ENCODE measurements around the gene C18orf54.
A peak's percentile ranks its signal among the peaks of the same experiment; 100 is the strongest.

The C18orf54 gene

GRCh38 chr18:54388203-54389142, 30.8 kb downstream of the C18orf54 start:
- Histone ChIP-seq H3K36me3 (no peaks in the 10 kb centered on the region), H3K9me3 (no peaks in the 10 kb centered on the region), H3K4me3 (ENCODE audit: low read depth in 1 of 2, low read length in 1 of 2) (no peak overlapping the region), H3K4me1 (ENCODE audit: control insufficient read depth in 1 of 2, insufficient read depth in 1 of 2, low read depth in 1 of 2, low read length in 1 of 2) (no peaks in the 10 kb centered on the region), H3K27ac (no peak overlapping the region), H3K27me3 (peaks cover 12% of the 10 kb centered on the region)
- no peak for TF ChIP-seq CTCF (IDR thresholded peaks at IDR 0.05)

- Histone ChIP-seq H3K4me1 (ENCODE audit: control insufficient read depth in 1 of 2, insufficient read depth in 1 of 2, low read depth in 1 of 2, low read length in 1 of 2) (no peaks in the 10 kb centered on the region), H3K9me3 (no peaks in the 10 kb centered on the region), H3K36me3 (no peaks in the 10 kb centered on the region), H3K4me3 (ENCODE audit: low read depth in 1 of 2, low read length in 1 of 2) (no peak overlapping the region), H3K27ac (no peak overlapping the region), H3K27me3 (peaks cover 12% of the 10 kb centered on the region)
- no peak for TF ChIP-seq CTCF (IDR thresholded peaks at IDR 0.05)
These were observed 31.4 kb downstream of the C18orf54 start for GRCh38 chr18:54389143-54389505.

- no peak overlapping the region for H3K27ac ChIP-seq
- no peaks in the 10 kb centered on the region for H3K36me3 ChIP-seq
- TF ChIP-seq CTCF (IDR thresholded peaks at IDR 0.05), result no peak
- no peaks in the 10 kb centered on the region for H3K4me1 ChIP-seq (ENCODE audit: control insufficient read depth in 1 of 2, insufficient read depth in 1 of 2, low read depth in 1 of 2, low read length in 1 of 2)
- no peaks in the 10 kb centered on the region for H3K9me3 ChIP-seq
- peaks cover 12% of the 10 kb centered on the region for H3K27me3 ChIP-seq
- no peak overlapping the region for H3K4me3 ChIP-seq (ENCODE audit: low read depth in 1 of 2, low read length in 1 of 2)
These were observed 33.1 kb downstream of the C18orf54 start for GRCh38 chr18:54390838-54391237.

GRCh38 chr18:54392543-54393023, 34.9 kb downstream of the C18orf54 start:
- Histone ChIP-seq H3K36me3 (no peaks in the 10 kb centered on the region), H3K27me3 (peaks cover 12% of the 10 kb centered on the region), H3K4me1 (ENCODE audit: control insufficient read depth in 1 of 2, insufficient read depth in 1 of 2, low read depth in 1 of 2, low read length in 1 of 2) (no peaks in the 10 kb centered on the region), H3K4me3 (ENCODE audit: low read depth in 1 of 2, low read length in 1 of 2) (no peak overlapping the region), H3K9me3 (no peaks in the 10 kb centered on the region), H3K27ac (no peak overlapping the region)
- peak; percentile 76 for TF ChIP-seq CTCF (IDR thresholded peaks at IDR 0.05)

- no peaks in the 10 kb centered on the region for H3K4me1 ChIP-seq (ENCODE audit: control insufficient read depth in 1 of 2, insufficient read depth in 1 of 2, low read depth in 1 of 2, low read length in 1 of 2)
- TF ChIP-seq CTCF (IDR thresholded peaks at IDR 0.05), result no peak
These were observed 36.1 kb downstream of the C18orf54 start for GRCh38 chr18:54393648-54394294.

More at GRCh38 chr18:54393648-54394294, 36.1 kb downstream of the C18orf54 start:
- no peak overlapping the region for H3K4me3 ChIP-seq (ENCODE audit: low read depth in 1 of 2, low read length in 1 of 2)
- no peaks in the 10 kb centered on the region for H3K36me3 ChIP-seq
- H3K27me3 ChIP-seq, result peaks cover 9% of the 10 kb centered on the region
- no peak overlapping the region for H3K27ac ChIP-seq
- no peaks in the 10 kb centered on the region for H3K9me3 ChIP-seq

Data from neutrophil (primary cell).